Retina (tissue), 1 donor: Measurements from ENCODE around the gene TACR2.
A peak's percentile ranks its signal among the peaks of the same experiment; 100 is the strongest.

Experiments
- DNase-seq: peaks from one replicate; pipeline ENCODE4 v3.0.0-alpha.2; 2016

The TACR2 gene

DNA sequence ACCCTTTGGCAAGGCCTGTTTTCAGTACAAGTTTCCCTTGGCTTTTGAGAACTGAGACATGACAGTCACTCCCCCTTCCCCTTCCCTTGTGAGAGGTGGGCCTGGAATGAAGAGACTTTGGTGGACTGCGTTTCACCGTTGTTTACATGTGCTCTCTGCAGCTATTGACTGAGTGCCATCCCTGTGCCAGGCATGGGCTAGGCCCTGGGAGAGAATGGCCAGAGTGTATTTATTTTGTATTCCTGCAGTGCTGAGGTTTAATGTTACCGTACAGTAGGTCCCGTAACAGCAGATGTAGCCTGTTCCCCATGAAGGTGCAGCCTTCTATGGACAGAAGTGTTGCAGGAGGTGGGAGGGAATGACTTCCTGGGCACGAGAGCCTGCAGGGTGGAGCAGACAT is 50.0 kb downstream of the TACR2 start:
- no peak for DNase-seq

DNA sequence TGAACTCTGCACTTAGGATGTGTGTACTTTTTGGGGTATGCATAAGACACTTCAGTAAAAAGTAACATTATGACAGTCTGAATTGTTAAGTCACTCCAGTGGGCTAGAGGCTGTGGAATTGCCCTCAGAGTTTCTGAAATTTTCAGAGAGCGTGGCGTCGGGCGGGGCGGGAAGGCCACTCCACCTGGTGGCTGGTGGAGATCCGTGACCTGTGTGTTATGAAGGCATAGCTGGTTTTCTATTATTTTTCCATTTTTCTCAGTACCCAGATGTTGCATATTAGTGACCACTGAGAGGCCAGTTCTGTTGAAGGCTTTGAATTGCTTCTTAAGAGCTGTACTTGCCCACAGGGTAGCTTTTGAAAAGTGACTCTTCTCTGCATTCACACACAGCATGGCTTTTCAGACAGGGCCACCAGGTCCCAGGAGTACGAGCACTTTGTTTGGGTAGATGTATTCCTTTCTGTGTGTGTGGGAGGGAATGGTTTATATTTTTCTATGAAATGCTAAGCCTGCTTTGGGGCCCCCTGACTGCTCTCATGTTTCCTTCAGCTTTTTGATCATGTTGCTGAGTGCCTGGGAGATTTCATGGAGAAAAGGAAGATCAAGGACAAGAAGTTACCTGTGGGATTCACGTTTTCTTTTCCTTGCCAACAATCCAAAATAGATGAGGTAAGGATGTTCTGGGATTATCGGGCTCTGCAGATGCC is 52.3 kb downstream of the TACR2 start:
- no peak for DNase-seq

DNA sequence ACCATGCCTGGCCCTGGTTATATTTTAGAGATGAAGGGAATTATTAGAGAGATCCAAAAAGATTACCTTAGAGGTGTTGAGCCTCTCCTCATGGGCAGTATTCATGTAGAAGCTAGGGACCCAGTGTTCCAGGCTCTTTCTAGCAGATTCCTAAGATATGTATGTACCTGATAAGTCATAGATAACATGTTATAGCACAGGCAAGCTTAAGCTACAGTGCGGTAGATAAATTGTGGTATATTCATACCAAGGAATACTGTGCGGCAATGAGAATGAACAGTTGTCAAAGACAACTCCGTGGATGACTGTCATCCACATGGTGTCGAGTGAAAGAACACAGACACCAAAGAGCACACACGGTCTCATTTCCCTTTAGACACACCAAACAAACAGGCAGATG is 53.1 kb downstream of the TACR2 start:
- no peak for DNase-seq

DNA sequence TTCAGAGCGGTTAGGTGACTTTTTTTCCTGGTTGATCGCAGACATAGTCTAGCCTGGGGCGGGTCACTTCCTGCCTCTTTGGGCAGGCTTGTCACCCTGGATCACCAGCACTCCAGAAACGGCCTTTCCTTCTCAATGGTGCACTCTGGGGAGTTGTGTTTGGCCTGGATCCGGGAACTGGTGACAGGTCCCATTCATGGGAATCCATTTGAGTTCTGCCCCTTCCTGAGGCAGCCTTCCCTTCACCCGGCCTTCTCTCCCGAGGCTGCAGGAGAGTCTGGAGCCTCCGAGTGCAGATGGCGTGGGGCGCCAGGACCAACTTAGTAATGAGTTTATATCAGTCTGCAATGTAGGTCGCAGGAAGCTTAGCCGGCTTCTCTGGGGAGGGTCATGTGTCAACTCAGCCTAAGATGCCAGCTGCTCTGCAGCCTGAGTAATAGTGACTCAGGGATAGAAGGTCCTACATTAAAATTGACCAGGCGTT is 54.2 kb downstream of the TACR2 start:
- peak; percentile 67 for DNase-seq

DNA sequence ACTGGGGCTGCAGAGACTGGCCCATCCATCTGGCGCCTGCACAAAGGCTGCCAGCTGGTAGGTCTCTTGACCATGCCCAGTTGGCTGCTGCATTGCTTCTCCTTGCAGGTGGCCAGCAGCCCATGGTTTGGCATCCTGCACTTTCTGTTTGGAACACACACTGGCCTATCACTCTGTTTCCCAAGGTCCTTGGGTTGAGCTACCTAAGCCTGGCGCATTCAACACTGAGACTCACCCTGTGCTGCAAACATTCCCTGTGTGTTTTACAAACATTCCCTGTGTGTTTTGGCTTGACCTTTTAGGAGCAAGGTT is 55.5 kb downstream of the TACR2 start:
- DNase-seq = no peak

DNA sequence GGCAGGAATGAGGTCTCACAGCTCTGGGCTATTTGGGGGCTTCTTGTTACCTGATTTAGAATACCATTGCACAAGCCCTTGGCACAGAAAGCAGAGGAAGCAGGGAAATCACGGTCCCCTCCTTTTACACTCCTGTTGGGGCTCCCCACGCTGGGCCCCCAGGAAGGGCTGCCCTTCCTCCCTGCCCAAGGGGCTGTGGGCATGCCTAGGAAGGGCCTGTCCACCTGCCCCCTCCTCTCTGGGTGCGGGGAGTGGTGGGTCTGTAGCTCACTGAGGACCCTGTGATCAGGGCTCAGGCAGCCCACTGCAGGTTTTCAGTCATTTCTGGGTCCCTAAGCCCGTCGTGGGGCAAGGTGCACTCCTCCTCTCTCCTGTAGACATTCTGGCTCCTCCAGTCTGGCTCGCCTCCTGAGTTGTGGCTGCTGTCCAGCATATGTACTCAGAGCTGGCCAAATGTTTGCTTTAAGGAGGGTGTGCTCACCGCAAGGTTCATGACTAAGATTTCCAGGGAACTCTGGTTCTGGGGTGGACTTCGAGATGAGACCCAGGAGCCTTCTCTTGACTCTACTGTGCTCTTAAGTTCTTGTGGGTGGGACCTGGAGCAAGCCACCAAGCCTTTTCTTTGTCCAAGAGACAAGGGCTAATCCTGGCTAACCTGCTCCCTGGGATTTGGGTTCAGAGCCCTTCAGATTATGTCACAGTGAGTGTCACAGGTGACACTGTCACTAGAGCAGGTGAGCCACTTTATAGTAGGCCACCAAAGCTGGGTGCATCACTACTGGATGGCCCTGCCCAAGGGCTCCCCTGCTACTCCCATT is 56.0 kb downstream of the TACR2 start:
- DNase-seq = no peak

DNA sequence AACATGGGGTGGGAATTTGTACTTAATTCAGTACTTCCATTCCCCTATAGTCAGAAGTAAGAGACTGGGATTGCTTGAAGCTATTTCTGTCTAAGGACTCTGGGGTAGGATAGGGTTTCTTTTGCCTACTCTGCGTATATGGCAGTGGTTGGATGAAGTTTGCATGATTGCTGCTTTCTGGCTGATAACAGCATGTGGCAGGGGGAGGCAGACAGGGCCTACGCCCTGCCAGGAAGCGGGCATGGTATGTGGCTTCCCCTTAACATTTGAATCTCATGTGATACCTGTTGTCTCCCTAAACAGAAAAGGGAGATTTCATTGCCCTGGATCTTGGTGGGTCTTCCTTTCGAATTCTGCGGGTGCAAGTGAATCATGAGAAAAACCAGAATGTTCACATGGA is 57.1 kb downstream of the TACR2 start:
- no peak for DNase-seq

DNA sequence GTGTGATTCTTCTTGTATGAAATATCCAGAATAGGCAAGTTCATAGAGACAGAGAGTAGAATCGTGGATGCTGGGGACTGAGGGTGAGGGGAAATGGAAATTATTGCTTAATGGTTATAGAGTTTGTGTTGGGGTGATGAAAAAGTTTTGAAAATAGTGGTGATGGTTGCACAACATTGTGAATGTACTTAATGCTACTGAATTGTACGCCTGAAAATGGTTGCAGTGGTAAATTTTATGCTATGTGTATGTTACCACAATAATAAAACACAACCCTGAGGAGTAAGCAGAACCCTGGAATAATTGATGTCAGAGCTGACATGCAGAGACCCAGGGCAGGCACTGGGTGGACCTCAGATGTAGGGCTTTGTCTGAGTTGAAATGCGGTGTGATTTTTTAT is 57.6 kb downstream of the TACR2 start:
- DNase-seq = no peak

DNA sequence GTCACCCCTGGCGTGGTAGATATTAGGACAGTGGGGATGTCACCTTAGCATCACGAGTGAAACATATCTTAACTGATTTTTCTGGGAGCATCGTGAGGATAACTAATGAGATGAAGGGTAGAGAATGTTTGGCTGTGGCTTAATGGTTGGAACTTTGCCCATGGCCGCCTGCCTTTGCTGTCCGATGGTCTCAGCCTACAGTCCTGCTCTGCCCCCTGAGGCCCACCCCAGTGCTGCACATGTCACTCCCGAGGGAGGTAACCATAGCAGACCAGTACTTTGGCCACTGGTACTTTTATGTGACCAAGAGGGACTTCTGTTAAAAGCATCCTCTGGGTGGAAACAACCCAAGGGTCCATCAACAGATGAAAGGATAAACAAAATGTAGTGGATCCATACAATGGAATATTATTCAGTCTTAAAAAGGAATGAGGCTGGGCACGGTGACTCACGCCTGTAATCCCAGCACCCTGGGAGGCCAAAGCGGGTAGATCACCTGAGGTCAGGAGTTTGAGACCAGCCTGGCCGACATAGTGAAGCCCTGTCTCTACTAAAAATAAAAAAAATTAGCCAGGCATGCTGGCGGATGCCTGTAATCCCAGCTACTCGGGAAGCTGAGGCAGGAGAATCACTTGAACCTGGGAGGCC is 58.4 kb downstream of the TACR2 start:
- DNase-seq = no peak

DNA sequence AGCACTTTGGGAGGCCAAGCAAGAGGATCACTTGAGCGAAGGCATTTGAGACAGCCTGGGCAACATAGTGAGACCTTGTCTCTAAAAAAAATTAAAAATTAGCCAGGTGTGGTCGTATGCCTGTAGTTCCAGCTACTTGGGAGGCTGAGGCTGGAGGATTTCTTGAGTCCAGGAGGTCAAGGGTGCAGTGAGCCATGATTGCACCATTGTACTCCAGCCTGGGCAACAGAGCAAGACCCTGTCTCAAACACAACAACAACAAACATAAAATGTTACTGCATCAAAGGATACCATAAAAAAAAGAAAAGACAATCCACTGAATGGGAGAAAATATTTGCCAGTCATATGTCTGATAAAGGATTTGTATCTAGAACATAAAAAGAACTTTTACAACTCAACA is 60.5 kb downstream of the TACR2 start:
- DNase-seq = no peak

DNA sequence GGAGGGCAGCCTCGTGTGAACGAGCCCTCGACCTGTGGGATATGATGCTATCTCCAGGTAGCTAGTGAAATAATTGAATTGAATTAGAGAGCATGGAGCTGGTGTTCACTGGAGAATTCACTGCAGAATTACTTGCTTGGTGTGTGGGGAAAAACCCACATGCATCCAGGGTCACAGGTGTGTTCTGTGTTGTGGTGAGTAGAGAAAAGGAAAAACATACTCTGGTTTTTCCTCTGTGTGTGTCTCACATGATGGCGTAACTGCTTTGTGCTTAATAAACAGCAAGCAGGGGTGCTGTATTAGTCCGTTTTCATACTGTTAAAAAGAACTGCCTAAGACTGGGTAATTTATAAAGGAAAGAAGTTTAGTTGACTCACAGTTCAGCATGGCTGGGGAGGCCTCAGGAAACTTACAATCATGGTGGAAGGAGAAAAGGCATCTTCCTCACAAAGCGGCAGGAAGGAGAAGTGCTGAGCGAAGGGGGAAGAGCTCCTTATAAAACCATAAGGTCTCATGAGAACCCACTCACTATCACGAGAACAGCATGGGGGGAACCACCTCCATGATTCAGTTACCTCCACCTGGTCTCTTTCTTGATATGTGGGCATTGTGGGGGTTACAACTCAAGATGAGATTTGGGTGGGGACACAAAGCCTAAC is 62.6 kb downstream of the TACR2 start:
- DNase-seq = no peak
